ENCODE data around the gene CDH24. TPM values are rescaled to one million over a fixed set of nuclear protein-coding genes. Genes with fewer than 3 reads are reported as not detected.

Gene CDH24
- polyA plus RNA-seq, 2 of the 4 experiments (the other 2 are of a cell fraction), result 4.8 to 5.1 TPM

DNA sequence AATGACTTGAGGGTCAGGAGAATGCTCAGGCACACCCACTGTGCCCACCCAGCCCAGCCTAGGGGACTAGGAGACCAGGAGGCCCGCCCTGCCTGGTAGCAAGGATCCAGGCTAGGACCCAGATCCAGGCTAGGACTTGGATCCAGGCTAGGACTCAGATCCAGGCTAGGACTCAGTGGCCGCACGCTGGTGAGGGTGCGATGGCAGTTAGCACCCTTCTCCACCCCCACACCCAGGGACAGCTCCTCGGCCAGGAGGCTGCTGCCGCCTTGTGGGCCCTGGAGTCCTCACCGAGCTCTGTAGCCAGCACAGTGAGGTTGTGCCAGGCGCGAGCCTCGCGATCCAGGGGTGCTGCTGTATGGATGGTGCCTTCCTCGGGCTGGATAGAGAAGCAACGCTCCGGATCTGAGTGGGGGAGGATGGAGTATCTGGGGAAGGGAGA, 5.1 kb downstream of the CDH24 start:
- H3K4me1 ChIP-seq, result peaks cover 15% of the 10 kb centered on the region
- H3K4me2 ChIP-seq, result no peak overlapping the region
- CTCF ChIA-PET, result interaction anchor here (0.9 to 33.8 kb wide), 6 partner anchors 9 to 122 kb away, joined by 3 to 1206 read pairs (median 8); partner anchors contain the start of gene AJUBA
- 79% methylated on average over 8 of the region's 14 CpGs for WGBS (ENCODE audit: missing lambda C conversion rate)
- no peak overlapping the region for H3K4me3 ChIP-seq
- POLR2A ChIA-PET, result no interaction called here
- no peaks in the 10 kb centered on the region for H3K9me3 ChIP-seq
- TF ChIP-seq RAD21 (conservative IDR thresholded peaks at IDR 0.05 in 1 of 2, IDR thresholded peaks at IDR 0.05 in 1 of 2) (peak in 1 of 2 experiments; percentile 56; a peak in 3 of 5 replicates), MAFK (IDR thresholded peaks at IDR 0.05; ENCODE audit: partially characterized antibody) (no peak), SMC3 (IDR thresholded peaks at IDR 0.05) (0 out of 3 replicates have a peak, but pooled peaks have one; percentile 26)
- FAIRE-seq (no peak), DNase-seq (ENCODE audit: low read depth in 1 of 2, low spot score in 1 of 2) (peak in 1 of 2 experiments; percentile 48), ATAC-seq (peak in 1 of 2 experiments; percentile 39; a peak in 3 of 6 replicates)
- H3K27ac ChIP-seq, result no peak overlapping the region

DNA sequence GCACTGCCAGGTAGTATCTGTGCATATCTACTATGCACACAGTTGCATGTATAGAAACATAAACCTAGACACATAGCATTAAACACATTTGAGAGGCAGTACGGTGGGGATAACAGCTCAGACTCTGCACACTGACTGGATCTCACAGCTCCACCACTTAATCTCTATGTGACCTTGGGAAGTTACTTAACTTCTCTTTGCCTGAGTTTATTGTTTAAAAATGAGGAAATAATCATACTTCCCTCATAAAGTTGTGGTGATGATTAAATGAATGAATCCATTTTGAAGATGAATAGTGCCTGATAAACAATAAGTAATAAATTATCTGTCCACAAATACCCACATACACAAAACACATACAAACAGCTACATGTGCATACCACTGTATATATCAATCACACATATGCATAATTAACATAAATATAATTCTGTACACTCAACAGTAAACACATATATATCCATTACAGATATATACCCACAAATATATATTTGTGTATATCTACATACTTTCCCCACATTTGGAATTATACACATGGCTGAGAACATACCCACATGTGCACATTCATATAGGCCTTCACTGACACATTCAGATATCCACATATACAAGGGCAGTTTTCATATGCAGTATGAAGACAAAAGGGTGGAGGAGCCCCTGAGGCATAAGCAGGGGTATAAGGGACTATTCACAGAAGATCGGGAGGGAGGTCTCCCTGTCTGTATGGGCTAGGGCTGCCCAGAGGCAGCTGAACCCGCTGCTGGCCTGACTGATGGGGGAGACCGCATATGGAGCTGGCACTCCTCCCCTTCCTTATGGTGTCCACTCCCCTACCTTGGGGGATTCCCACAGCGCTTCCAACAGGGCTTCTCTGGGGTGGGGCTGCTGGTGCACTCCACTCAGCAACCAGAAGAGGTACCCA, 5.9 kb downstream of the CDH24 start:
- ChIA-PET POLR2A (interaction anchor here (0.7 kb wide), 1 partner anchor 69 kb away, joined by 3 read pairs; the partner anchor contains the start of gene AJUBA), CTCF (interaction anchor here (0.5 to 33.8 kb wide), 7 partner anchors 10 to 127 kb away, joined by 3 to 1206 read pairs (median 5); partner anchors contain the start of gene AJUBA)
- DNase-seq (ENCODE audit: low read depth in 1 of 2, low spot score in 1 of 2) (no peak), FAIRE-seq (no peak), ATAC-seq (no peak)
- Histone ChIP-seq H3K9me3 (no peaks in the 10 kb centered on the region), H3K4me1 (peaks cover 8% of the 10 kb centered on the region), H3K27ac (no peak overlapping the region), H3K4me3 (no peak overlapping the region), H3K4me2 (no peak overlapping the region)
- WGBS (ENCODE audit: missing lambda C conversion rate), result 85% methylated on average over 5 of the region's 5 CpGs
- TF ChIP-seq ZSCAN20 (CRISPR knock-in tag; IDR thresholded peaks at IDR 0.05) (no peak), RAD21 (conservative IDR thresholded peaks at IDR 0.05 in 1 of 2, IDR thresholded peaks at IDR 0.05 in 1 of 2) (no peak)
- TF ChIP-seq, protein P1, sequence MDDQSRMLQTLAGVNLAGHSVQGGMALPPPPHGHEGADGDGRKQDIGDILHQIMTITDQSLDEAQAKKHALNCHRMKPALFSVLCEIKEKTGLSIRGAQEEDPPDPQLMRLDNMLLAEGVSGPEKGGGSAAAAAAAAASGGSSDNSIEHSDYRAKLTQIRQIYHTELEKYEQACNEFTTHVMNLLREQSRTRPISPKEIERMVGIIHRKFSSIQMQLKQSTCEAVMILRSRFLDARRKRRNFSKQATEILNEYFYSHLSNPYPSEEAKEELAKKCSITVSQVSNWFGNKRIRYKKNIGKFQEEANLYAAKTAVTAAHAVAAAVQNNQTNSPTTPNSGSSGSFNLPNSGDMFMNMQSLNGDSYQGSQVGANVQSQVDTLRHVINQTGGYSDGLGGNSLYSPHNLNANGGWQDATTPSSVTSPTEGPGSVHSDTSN (IDR thresholded peaks at IDR 0.05), result no peak

DNA sequence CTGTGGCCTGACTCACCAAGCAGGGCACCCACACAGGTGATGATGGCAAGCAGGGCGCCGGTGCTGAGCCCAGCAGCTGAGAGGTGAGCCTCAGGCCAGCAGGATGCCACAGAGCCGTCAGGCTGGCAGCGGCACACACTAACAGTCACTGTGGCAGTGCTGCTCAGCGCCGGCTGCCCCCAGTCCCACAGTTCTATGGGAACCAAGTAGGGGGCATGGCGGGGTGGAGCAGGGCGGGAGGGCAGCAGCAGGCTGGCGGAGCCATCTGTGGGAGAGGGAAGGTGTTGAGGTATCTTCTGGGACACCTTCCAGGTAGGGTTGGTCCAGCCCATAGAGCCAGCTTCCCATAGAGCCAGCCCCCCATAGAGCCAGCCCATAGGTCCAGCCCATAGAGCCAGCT, 8.3 kb downstream of the CDH24 start:
- DNase-seq (ENCODE audit: low read depth in 1 of 2, low spot score in 1 of 2), result no peak
- H3K4me2 ChIP-seq, result no peak overlapping the region
- TF ChIP-seq, protein P2, sequence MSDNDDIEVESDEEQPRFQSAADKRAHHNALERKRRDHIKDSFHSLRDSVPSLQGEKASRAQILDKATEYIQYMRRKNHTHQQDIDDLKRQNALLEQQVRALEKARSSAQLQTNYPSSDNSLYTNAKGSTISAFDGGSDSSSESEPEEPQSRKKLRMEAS (IDR thresholded peaks at IDR 0.05), result no peak
- 100% methylated on average over 4 of the region's 9 CpGs for WGBS (ENCODE audit: missing lambda C conversion rate)
- POLR2A ChIA-PET, result no interaction called here
- no peaks in the 10 kb centered on the region for H3K9me3 ChIP-seq
- CTCF ChIA-PET, result interaction anchor here (0.9 to 33.8 kb wide), 4 partner anchors 10 to 119 kb away, joined by 3 to 1206 read pairs (median 30); partner anchors contain the start of genes AJUBA and CDH24
- H3K4me3 ChIP-seq, result no peak overlapping the region
- no peak overlapping the region for H3K27ac ChIP-seq
- ATAC-seq, result no peak
- FAIRE-seq, result no peak
- H3K4me1 ChIP-seq, result no peaks in the 10 kb centered on the region

DNA sequence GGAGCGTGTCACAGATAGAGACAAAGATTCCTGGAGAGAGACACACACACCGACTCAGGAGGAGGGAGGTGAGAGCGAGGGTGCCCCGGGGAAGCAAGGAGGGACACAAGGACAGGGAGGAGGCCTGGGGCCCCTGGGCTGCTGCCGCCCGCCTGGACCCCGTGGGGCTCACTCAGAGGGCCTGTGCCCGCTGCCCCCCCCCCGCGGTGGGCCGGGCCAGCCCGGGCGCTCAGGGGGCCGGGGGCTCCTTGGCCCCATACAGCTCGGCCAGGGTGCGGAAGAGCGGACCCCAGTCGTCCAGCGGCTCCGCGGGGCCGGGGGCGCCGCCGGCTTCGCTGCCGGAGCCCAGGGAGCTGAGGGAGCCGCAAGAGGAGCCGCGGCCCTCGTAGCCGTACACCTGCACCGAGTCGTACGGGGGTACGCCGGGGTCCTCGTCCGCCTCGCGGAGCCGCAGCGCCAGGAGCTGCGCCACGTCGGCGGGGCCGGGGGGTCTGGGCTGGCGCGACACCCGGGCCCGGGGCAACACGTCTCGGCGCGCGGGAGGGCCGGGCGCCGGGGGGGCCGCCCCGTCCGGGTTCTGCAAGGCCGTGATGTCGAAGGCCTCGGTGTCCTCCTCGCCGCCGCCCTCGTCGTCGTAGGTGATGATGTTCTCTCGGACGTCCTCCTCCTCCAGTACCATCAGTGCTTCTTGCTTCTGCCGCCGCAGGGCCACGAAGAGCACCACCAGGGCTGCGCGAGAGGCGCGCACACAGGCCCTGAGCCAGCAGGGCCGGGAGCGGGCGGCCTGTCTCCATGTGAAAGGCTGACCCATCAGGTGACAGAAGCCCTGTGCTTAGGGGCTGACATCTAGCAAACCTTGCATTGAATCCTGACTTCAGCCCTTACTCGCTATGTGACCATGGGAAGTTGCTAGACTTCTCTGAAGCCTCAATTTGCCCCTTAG, 9.3 kb downstream of the CDH24 start:
- ChIA-PET POLR2A (no interaction called here), CTCF (interaction anchor here (0.7 to 33.8 kb wide), 6 partner anchors 10 to 60 kb away, joined by 3 to 1206 read pairs (median 3); partner anchors contain the start of genes AJUBA and CDH24)
- TF ChIP-seq, protein P3, sequence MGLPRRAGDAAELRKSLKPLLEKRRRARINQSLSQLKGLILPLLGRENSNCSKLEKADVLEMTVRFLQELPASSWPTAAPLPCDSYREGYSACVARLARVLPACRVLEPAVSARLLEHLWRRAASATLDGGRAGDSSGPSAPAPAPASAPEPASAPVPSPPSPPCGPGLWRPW (IDR thresholded peaks at IDR 0.05), result no peak
- TF ChIP-seq MAZ (IDR thresholded peaks at IDR 0.05; ENCODE audit: borderline replicate concordance, low read depth, low read length) (no peak), CBX2 (IDR thresholded peaks at IDR 0.05; ENCODE audit: borderline replicate concordance, low read depth) (no peak), ZC3H11A (IDR thresholded peaks at IDR 0.05) (no peak), POLR2AphosphoS2 (conservative IDR thresholded peaks at IDR 0.05; ENCODE audit: low read length) (no peak), JUN (IDR thresholded peaks at IDR 0.05) (no peak), FOSB (CRISPR knock-in tag; IDR thresholded peaks at IDR 0.05) (no peak), POLR2A (IDR thresholded peaks at IDR 0.05; ENCODE audit: low read length) (no peak), JUNB (IDR thresholded peaks at IDR 0.05) (no peak), NPAS2 (CRISPR knock-in tag; IDR thresholded peaks at IDR 0.05; ENCODE audit: borderline replicate concordance) (no peak), HOXB13 (CRISPR knock-in tag; IDR thresholded peaks at IDR 0.05; ENCODE audit: low read depth) (no peak), MYC (IDR thresholded peaks at IDR 0.05; ENCODE audit: borderline replicate concordance, low read length) (no peak), CHD2 (IDR thresholded peaks at IDR 0.05; ENCODE audit: low read length, partially characterized antibody) (no peak)
- TF ChIP-seq, protein P4, sequence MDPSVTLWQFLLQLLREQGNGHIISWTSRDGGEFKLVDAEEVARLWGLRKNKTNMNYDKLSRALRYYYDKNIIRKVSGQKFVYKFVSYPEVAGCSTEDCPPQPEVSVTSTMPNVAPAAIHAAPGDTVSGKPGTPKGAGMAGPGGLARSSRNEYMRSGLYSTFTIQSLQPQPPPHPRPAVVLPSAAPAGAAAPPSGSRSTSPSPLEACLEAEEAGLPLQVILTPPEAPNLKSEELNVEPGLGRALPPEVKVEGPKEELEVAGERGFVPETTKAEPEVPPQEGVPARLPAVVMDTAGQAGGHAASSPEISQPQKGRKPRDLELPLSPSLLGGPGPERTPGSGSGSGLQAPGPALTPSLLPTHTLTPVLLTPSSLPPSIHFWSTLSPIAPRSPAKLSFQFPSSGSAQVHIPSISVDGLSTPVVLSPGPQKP (IDR thresholded peaks at IDR 0.05; ENCODE audit: low read depth, low read length), result no peak
- TF ChIP-seq, protein P5, sequence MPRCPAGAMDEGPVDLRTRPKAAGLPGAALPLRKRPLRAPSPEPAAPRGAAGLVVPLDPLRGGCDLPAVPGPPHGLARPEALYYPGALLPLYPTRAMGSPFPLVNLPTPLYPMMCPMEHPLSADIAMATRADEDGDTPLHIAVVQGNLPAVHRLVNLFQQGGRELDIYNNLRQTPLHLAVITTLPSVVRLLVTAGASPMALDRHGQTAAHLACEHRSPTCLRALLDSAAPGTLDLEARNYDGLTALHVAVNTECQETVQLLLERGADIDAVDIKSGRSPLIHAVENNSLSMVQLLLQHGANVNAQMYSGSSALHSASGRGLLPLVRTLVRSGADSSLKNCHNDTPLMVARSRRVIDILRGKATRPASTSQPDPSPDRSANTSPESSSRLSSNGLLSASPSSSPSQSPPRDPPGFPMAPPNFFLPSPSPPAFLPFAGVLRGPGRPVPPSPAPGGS (IDR thresholded peaks at IDR 0.05), result no peak
- 94% methylated on average over 63 of the region's 85 CpGs for WGBS (ENCODE audit: missing lambda C conversion rate)
- FAIRE-seq (no peak), DNase-seq (ENCODE audit: low read depth in 1 of 2, low spot score in 1 of 2) (no peak), ATAC-seq (no peak)
- H3K27ac ChIP-seq, result no peak overlapping the region
- no peaks in the 10 kb centered on the region for H3K4me1 ChIP-seq
- H3K4me3 ChIP-seq, result no peak overlapping the region
- no peak overlapping the region for H3K4me2 ChIP-seq
- H3K9me3 ChIP-seq, result no peaks in the 10 kb centered on the region

Measured in A549 (cell line).